ENCODE measurements around the gene ILRUN. TPM values are rescaled to one million over a fixed set of nuclear protein-coding genes. Genes with fewer than 3 reads are reported as not detected.
A peak's percentile ranks its signal among the peaks of the same experiment; 100 is the strongest.
"Not testable (repeated sequence)": the region's sequence is repeated elsewhere in the genome, so short reads cannot be mapped to it uniquely, and the experiment has no call there.

ILRUN gene
- total RNA-seq, 2 donors from 2014 or later = 89.8 to 114 TPM

DNA sequence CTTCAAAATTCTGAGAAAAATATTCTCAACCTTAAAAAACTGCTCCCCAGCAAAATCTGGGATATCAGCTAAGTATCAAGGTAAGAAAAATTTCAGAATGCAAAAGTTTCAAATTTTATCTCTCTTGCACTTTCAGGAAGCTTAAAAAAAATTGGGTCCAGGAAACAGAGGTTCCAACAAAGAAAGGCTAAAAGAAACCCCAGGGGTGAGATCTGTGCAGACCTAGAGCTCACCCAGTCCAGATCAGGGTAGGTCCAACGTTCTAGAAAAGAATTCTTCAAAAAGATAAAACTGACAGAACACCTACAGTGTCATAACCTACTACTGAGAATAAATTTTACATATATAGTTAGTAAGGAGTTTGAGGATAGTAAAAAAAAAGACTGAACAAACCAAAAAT, 23.5 kb downstream of the ILRUN start:
- Histone ChIP-seq H3K4me1 (peaks cover 0 to 35% of the 10 kb centered on the region in 2 donors), H3K27me3 (no peaks in the 10 kb centered on the region), H3K4me3 (no peak overlapping the region), H3K9me3 (no peaks in the 10 kb centered on the region), H3K36me3 (no peaks in the 10 kb centered on the region), H3K27ac (peak overlapping the region; percentile 8 to 10)
- DNase-seq (ENCODE audit: low spot score) = no peak
- TF ChIP-seq, protein P1, sequence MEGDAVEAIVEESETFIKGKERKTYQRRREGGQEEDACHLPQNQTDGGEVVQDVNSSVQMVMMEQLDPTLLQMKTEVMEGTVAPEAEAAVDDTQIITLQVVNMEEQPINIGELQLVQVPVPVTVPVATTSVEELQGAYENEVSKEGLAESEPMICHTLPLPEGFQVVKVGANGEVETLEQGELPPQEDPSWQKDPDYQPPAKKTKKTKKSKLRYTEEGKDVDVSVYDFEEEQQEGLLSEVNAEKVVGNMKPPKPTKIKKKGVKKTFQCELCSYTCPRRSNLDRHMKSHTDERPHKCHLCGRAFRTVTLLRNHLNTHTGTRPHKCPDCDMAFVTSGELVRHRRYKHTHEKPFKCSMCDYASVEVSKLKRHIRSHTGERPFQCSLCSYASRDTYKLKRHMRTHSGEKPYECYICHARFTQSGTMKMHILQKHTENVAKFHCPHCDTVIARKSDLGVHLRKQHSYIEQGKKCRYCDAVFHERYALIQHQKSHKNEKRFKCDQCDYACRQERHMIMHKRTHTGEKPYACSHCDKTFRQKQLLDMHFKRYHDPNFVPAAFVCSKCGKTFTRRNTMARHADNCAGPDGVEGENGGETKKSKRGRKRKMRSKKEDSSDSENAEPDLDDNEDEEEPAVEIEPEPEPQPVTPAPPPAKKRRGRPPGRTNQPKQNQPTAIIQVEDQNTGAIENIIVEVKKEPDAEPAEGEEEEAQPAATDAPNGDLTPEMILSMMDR (IDR thresholded peaks at IDR 0.05) = no peak

DNA sequence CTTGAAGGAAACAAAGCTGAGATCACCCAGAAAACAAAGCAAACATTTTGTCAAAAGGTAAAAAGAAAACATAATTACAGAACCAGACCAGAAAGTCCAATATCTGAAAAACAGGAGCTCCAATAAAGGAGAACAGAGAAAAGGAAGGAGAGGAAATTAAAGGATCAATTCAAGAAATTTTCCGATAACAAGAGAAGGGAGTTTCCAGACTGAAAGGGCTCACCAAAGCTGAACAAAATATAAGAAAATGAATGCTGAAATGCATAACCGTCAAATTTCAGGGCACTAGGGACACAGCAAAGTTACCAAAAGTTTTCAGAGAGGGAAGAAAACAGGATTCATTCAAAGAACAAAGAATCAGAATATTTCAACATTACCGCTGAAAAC, 23.9 kb downstream of the ILRUN start:
- Histone ChIP-seq H3K27ac (peak overlapping the region in 1 of 2 donors; percentile 8), H3K4me3 (no peak overlapping the region), H3K9me3 (no peaks in the 10 kb centered on the region), H3K27me3 (no peaks in the 10 kb centered on the region), H3K36me3 (no peaks in the 10 kb centered on the region), H3K4me1 (peaks cover 0 to 35% of the 10 kb centered on the region in 2 donors)
- DNase-seq (ENCODE audit: low spot score) = no peak
- TF ChIP-seq, protein P1 (IDR thresholded peaks at IDR 0.05) = no peak

DNA sequence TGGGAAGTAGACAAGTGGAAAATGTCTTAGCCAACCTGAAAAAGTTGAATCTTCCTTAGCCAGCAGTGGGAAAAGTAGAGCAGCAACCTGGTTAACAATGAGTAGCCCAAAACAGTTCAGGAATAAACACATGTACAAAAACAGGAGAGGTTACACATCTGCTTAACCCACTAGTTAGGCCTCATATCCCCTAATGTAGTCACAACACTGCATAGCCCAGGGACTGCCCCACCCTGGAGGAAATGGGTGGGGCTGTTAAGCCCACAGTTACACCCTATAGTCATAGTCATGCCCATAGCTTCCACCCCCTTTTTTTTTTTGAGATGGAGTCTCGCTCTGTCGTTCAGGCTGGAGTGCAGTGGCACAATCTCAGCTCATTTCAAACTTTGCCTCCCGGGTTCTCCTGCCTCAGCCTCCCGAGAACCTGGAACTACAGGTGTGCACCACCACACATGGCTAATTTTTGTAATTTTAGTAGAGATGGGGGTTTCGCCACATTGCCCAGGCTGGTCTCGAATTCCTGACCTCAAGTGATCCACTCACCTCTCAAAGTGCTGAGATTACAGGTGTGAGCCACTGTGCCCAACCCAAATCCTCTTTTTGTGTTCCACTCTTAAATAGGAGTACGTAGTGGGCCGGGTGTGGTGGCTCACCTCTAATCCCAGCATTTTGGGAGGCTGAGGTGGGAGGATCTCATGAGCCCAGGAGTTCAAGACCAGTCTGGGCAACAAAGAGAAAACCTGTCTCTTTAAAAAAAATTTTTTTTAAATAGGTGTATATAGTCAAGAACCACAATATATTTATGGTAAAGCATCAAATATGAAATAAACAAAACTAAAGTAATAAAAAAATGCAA, 24.5 kb downstream of the ILRUN start:
- Histone ChIP-seq H3K27ac (peak overlapping the region; percentile 34 to 52), H3K4me3 (no peak overlapping the region), H3K27me3 (no peaks in the 10 kb centered on the region), H3K9me3 (no peaks in the 10 kb centered on the region), H3K4me1 (peaks cover 0 to 37% of the 10 kb centered on the region in 2 donors), H3K36me3 (no peaks in the 10 kb centered on the region)
- TF ChIP-seq, protein P1 (IDR thresholded peaks at IDR 0.05) = no peak
- DNase-seq (ENCODE audit: low spot score) = no peak

DNA sequence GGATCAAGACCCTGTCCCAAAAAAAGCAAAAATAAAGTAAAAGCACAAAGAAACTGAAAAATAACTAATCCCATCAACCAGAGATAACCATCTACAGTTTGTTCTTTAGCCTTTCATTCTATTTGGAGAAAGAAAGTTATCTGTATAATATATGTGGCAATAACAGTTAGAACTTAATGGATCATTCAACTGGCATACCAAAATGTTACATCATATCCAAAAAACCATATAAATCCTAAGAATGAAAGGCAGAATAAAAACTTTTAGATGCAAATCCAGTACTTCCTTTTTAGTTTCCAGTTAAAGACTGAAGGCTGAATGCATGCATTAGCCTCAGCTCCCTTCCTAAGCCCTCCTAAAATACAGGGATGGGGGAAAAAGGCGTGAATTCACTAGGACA, 25.2 kb downstream of the ILRUN start:
- Histone ChIP-seq H3K27ac (peak overlapping the region; percentile 34 to 52), H3K9me3 (no peaks in the 10 kb centered on the region), H3K4me3 (no peak overlapping the region), H3K36me3 (no peaks in the 10 kb centered on the region), H3K27me3 (no peaks in the 10 kb centered on the region), H3K4me1 (peaks cover 0 to 44% of the 10 kb centered on the region in 2 donors)
- DNase-seq (ENCODE audit: low spot score) = no peak
- TF ChIP-seq, protein P1 (IDR thresholded peaks at IDR 0.05) = no peak

DNA sequence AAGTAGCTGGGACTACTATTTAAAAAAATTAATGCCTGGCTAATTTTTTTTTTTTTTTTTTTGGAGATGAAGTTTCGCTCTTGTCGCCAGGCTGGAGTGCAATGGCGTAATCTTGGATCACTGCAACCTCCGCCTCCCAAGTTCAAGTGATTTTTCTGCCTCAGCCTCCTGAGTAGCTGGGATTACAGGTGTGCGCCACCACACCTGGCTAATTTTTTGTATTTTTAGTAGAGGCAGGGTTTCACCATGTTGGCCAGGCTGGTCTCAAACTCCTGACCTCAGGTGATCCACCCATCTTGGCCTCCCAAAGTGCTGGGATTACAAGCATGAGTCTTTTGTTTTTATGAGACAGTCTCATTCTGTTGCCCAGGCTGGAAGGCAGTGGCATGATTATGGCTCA, 27.8 kb downstream of the ILRUN start:
- not testable (repeated sequence) for DNase-seq (ENCODE audit: low spot score); H3K9me3 ChIP-seq; H3K36me3 ChIP-seq; H3K4me3 ChIP-seq; H3K27me3 ChIP-seq; H3K27ac ChIP-seq
- H3K4me1 ChIP-seq = peaks cover 0 to 62% of the 10 kb centered on the region in 2 donors

DNA sequence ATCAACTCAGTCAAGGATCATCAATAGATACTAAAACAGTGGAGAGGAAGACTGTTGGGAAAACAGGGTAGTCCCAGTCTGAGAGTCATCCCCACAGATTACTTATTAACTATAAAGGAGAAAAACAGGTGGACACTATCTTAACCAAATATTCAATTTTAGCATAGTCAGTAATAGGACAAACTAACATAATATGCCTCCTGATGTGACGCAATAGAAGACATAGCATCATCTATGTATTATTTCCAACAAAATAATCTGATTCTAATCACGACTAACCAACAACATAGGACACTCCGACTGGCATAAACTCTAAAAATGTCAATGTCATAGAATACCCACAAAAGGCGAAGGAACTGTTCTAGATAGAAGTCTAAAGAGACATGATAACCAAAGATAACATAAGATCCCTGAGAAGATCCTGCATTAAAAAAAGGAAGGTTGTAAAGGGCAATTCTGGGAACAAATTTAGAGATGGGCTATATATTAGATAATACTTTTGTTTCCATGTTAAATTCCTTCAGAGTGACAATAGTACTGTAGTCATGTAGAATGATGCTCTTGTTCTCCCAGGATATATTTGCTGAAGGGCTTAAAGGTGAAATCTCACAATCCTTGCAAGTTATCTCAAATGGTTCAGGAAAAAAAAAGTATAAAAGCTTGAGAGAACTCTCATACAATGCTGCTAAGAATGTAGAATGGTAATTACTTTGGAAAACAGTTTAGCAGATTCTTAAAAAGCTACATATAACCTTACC, 28.9 kb downstream of the ILRUN start:
- H3K4me3 ChIP-seq = no peak overlapping the region
- no peaks in the 10 kb centered on the region for H3K36me3 ChIP-seq
- no peaks in the 10 kb centered on the region for H3K27me3 ChIP-seq
- H3K9me3 ChIP-seq = no peaks in the 10 kb centered on the region
- peaks cover 0 to 51% of the 10 kb centered on the region in 2 donors for H3K4me1 ChIP-seq
- TF ChIP-seq, protein P1 (IDR thresholded peaks at IDR 0.05) = no peak
- no peak overlapping the region for H3K27ac ChIP-seq
- DNase-seq (ENCODE audit: low spot score) = no peak

Data from right atrium auricular region (tissue), 2 donors.